Measurements from ENCODE around the gene PEAR1. TPM values are rescaled to one million over a fixed set of nuclear protein-coding genes. Genes with fewer than 3 reads are reported as not detected.

Gene PEAR1
- total and polyA plus RNA-seq, 2 donors (not counting 1 experiment from before 2014, with no cell fraction given): 0.03 TPM; not detected in 1

DNA sequence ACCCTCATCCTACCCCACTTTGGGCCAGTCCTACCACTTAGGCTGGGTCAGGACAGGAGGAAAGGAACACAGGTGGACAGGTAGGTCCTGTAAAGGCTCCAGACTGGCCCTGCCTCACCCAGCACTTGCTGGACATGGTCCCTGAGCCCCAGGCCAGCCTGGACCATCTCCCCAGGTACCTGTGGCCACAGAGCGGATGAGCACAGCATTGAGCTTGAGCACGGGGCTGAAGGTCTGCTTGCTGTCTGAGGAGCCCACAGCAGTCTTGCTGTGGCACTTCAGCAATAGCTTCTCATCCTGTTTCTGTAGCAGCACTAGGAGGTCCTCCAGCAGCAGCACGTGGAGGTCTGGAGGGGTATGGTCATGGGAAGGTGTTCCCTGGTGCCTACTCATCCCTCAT lies 50.2 kb downstream of the PEAR1 start:
- 80% methylated on average over 3 of the region's 3 CpGs for WGBS (ENCODE audit: insufficient coverage)
- H3K4me2 ChIP-seq (replicated peaks; ENCODE audit: low read depth, low read length, poor library complexity, severe bottlenecking): no peak overlapping the region
- intact Hi-C loops (cut with micrococcal nuclease): no loop called here
- no peak overlapping the region for H3K27ac ChIP-seq (ENCODE audit: low read length in 2 of 2)
- TF ChIP-seq, protein P1, sequence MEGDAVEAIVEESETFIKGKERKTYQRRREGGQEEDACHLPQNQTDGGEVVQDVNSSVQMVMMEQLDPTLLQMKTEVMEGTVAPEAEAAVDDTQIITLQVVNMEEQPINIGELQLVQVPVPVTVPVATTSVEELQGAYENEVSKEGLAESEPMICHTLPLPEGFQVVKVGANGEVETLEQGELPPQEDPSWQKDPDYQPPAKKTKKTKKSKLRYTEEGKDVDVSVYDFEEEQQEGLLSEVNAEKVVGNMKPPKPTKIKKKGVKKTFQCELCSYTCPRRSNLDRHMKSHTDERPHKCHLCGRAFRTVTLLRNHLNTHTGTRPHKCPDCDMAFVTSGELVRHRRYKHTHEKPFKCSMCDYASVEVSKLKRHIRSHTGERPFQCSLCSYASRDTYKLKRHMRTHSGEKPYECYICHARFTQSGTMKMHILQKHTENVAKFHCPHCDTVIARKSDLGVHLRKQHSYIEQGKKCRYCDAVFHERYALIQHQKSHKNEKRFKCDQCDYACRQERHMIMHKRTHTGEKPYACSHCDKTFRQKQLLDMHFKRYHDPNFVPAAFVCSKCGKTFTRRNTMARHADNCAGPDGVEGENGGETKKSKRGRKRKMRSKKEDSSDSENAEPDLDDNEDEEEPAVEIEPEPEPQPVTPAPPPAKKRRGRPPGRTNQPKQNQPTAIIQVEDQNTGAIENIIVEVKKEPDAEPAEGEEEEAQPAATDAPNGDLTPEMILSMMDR (IDR thresholded peaks at IDR 0.05): no peak
- TF ChIP-seq EZH2 (IDR thresholded peaks at IDR 0.05; ENCODE audit: borderline replicate concordance, insufficient read depth, low read depth, low read length, poor library complexity, severe bottlenecking): no peak
- no peak overlapping the region for H3K9ac ChIP-seq (ENCODE audit: low read length)
- H3K4me1 ChIP-seq (ENCODE audit: control insufficient read depth in 2 of 2, insufficient read depth in 2 of 2, low read length in 2 of 2): no peaks in the 10 kb centered on the region
- ChIA-PET CTCF (no interaction called here), POLR2A (no interaction called here)
- H2AFZ ChIP-seq (ENCODE audit: insufficient read depth, low read depth, low read length, poor library complexity, severe bottlenecking): no peak overlapping the region
- no peaks in the 10 kb centered on the region for H3K4me1 Mint-ChIP-seq
- H3K27me3 Mint-ChIP-seq: peaks cover 4% of the 10 kb centered on the region
- no peaks in the 10 kb centered on the region for H3K9me3 ChIP-seq (ENCODE audit: control extremely low read depth in 1 of 3, control insufficient read depth in 2 of 3, insufficient read depth in 1 of 3, low read length in 2 of 3)
- H3K27me3 ChIP-seq (replicated peaks in 1 of 4; ENCODE audit: control extremely low read depth in 1 of 4, control insufficient read depth in 3 of 4, insufficient read depth in 4 of 4, low read length in 3 of 4): no peaks in the 10 kb centered on the region
- H3K9me3 Mint-ChIP-seq (ENCODE audit: insufficient read depth): no peaks in the 10 kb centered on the region
- no peak for DNase-seq
- no peak overlapping the region for H3K27ac Mint-ChIP-seq
- no peaks in the 10 kb centered on the region for H3K79me2 ChIP-seq (ENCODE audit: control insufficient read depth, insufficient read depth, low read length)
- peaks cover 0 to 3% of the 10 kb centered on the region in 2 experiments for H3K36me3 ChIP-seq (replicated peaks in 1 of 2; ENCODE audit: control extremely low read depth in 1 of 2, control insufficient read depth in 1 of 2, extremely low read depth in 1 of 2, insufficient read depth in 2 of 2, low read length in 1 of 2)
- no peak overlapping the region for H3K4me3 Mint-ChIP-seq
- no peak overlapping the region for H3K4me3 ChIP-seq (ENCODE audit: control extremely low read depth in 1 of 5, extremely low read depth in 1 of 5, insufficient read depth in 1 of 5, low read depth in 2 of 5, low read length in 4 of 5)
- no peak for ATAC-seq (ENCODE audit: low read depth)
- no peaks in the 10 kb centered on the region for H4K20me1 ChIP-seq (ENCODE audit: control insufficient read depth, insufficient read depth, low read length, poor library complexity, severe bottlenecking)

DNA sequence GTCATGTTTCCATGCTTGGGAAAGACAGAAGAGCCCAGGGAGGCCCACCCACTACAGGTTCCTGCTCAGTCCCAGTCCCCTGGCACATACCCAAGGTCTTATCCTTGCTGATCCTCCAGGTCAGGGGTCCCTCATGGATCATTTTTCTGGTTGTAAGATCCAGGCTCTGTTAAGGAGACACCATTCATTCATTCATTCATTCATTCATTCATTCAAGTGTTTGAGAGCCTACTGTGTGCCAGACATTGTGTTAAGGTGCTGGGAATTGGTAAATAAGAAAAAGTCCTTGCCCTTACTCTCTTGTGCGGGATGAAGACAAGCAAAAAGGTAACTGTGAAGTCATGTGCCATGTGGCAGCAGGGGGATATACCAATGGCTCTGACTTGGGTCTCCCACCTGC lies 50.8 kb downstream of the PEAR1 start:
- H3K36me3 ChIP-seq (replicated peaks in 1 of 2; ENCODE audit: control extremely low read depth in 1 of 2, control insufficient read depth in 1 of 2, extremely low read depth in 1 of 2, insufficient read depth in 2 of 2, low read length in 1 of 2): peaks cover 0 to 3% of the 10 kb centered on the region in 2 experiments

More for the DNA sequence above, 50.8 kb downstream of the PEAR1 start:
- ATAC-seq (ENCODE audit: low read depth) (no peak), DNase-seq (no peak)
- Histone ChIP-seq H3K27ac (ENCODE audit: low read length in 2 of 2) (no peak overlapping the region), H4K20me1 (ENCODE audit: control insufficient read depth, insufficient read depth, low read length, poor library complexity, severe bottlenecking) (no peaks in the 10 kb centered on the region), H3K27me3 (replicated peaks in 1 of 4; ENCODE audit: control extremely low read depth in 1 of 4, control insufficient read depth in 3 of 4, insufficient read depth in 4 of 4, low read length in 3 of 4) (no peaks in the 10 kb centered on the region), H3K4me1 (ENCODE audit: control insufficient read depth in 2 of 2, insufficient read depth in 2 of 2, low read length in 2 of 2) (no peaks in the 10 kb centered on the region), H3K4me2 (replicated peaks; ENCODE audit: low read depth, low read length, poor library complexity, severe bottlenecking) (no peak overlapping the region), H3K79me2 (ENCODE audit: control insufficient read depth, insufficient read depth, low read length) (no peaks in the 10 kb centered on the region), H3K9ac (ENCODE audit: low read length) (no peak overlapping the region), H3K4me3 (ENCODE audit: control extremely low read depth in 1 of 5, extremely low read depth in 1 of 5, insufficient read depth in 1 of 5, low read depth in 2 of 5, low read length in 4 of 5) (no peak overlapping the region), H3K9me3 (ENCODE audit: control extremely low read depth in 1 of 3, control insufficient read depth in 2 of 3, insufficient read depth in 1 of 3, low read length in 2 of 3) (no peaks in the 10 kb centered on the region), H2AFZ (ENCODE audit: insufficient read depth, low read depth, low read length, poor library complexity, severe bottlenecking) (no peak overlapping the region)
- no peak overlapping the region for H3K4me3 Mint-ChIP-seq
- H3K9me3 Mint-ChIP-seq (ENCODE audit: insufficient read depth): no peaks in the 10 kb centered on the region
- ChIA-PET CTCF (no interaction called here), POLR2A (no interaction called here)
- no peak for TF ChIP-seq EZH2 (IDR thresholded peaks at IDR 0.05; ENCODE audit: borderline replicate concordance, insufficient read depth, low read depth, low read length, poor library complexity, severe bottlenecking)
- TF ChIP-seq, protein P1 (IDR thresholded peaks at IDR 0.05): no peak
- peaks cover 4% of the 10 kb centered on the region for H3K27me3 Mint-ChIP-seq
- WGBS (ENCODE audit: insufficient coverage): no CpG with 5 or more reads among the region's 1 CpG
- intact Hi-C loops (cut with micrococcal nuclease): no loop called here
- no peak overlapping the region for H3K27ac Mint-ChIP-seq
- no peaks in the 10 kb centered on the region for H3K4me1 Mint-ChIP-seq

Data from B cell (primary cell).